Breast epithelium (tissue), 3 donors: Measurements from ENCODE around the gene MGAT1.
"Not testable (repeated sequence)": the region's sequence is repeated elsewhere in the genome, so short reads cannot be mapped to it uniquely, and the experiment has no call there.

Experiments
- CTCF ChIP-seq, 3 donors: fragments of 450-650 bp; IDR thresholded peaks; one replicate each; pipeline ENCODE4 v1.5.1; 2016 to 2017; ENCODE audit warnings: antibody characterized with exemption in 3 of 3, mild to moderate bottlenecking in 3 of 3, moderate library complexity in 3 of 3
- POLR2A ChIP-seq: fragments of 450-650 bp; IDR thresholded peaks from one replicate; pipeline ENCODE4 v1.6.1; 2016; ENCODE audit warnings: antibody characterized with exemption, mild to moderate bottlenecking, moderate library complexity
- POLR2AphosphoS5 ChIP-seq, 3 donors: sonication (generic); formaldehyde crosslinking; IDR thresholded peaks; one replicate each; pipeline ENCODE4 v1.6.1; 2017; ENCODE audit warnings: antibody characterized with exemption in 3 of 3

GRCh38 chr5:180828756-180829531, 26.3 kb upstream of the MGAT1 start:
- TF ChIP-seq CTCF (IDR thresholded peaks at IDR 0.05); POLR2A; POLR2AphosphoS5 (IDR thresholded peaks at IDR 0.05): not testable (repeated sequence)
